Gastroesophageal sphincter (tissue), 4 donors: ENCODE data around the gene CHMP6. TPM values are rescaled to one million over a fixed set of nuclear protein-coding genes. Genes with fewer than 3 reads are reported as not detected.

Experiments
- ATAC-seq: fragments of 150-250 bp; one replicate; pipeline ENCODE4 v1.9.1; 2016; ENCODE audit warnings: mild to moderate bottlenecking, moderate library complexity
- H3K27ac ChIP-seq, 4 donors: fragments of 200-600 bp; sonication (generic) in 3 of 4; 1 replicate in 3 of 4; 2 replicates in 1 of 4; pipeline ENCODE4 v1.5.1; 2016 to 2019
- H3K27me3 ChIP-seq: fragments of 200-600 bp; sonication (generic); one replicate; pipeline ENCODE4 v1.5.1; 2019
- H3K36me3 ChIP-seq, 2 donors: fragments of 200-600 bp; sonication (generic); one replicate each; pipeline ENCODE4 v1.5.1; 2019; ENCODE audit warnings: control low read depth in 1 of 2
- H3K4me1 ChIP-seq, 3 donors: fragments of 200-600 bp; sonication (generic); 1 replicate in 2 of 3; 2 replicates in 1 of 3; pipeline ENCODE4 v1.5.1; 2016 to 2019; ENCODE audit warnings: control low read depth in 2 of 3
- H3K4me3 ChIP-seq, 2 donors: fragments of 200-600 bp; sonication (generic); one replicate each; pipeline ENCODE4 v1.5.1; 2019; ENCODE audit warnings: mild to moderate bottlenecking in 1 of 2, moderate library complexity in 1 of 2
- H3K9me3 ChIP-seq, 3 donors: fragments of 200-600 bp; sonication (generic); one replicate each; pipeline ENCODE4 v1.5.1; 2017 to 2019; ENCODE audit warnings: control low read depth in 2 of 3
- EP300 ChIP-seq: sonication (generic); formaldehyde crosslinking; IDR thresholded peaks from one replicate; pipeline ENCODE4 v1.6.1; 2017; ENCODE audit warnings: antibody characterized with exemption, mild to moderate bottlenecking
- POLR2A ChIP-seq, 2 donors: fragments of 450-650 bp; IDR thresholded peaks; one replicate each; pipeline ENCODE4 v1.6.1; 2017; ENCODE audit warnings: antibody characterized with exemption in 2 of 2, mild to moderate bottlenecking in 2 of 2, moderate library complexity in 1 of 2
- POLR2AphosphoS5 ChIP-seq: sonication (generic); formaldehyde crosslinking; IDR thresholded peaks from one replicate; pipeline ENCODE4 v1.6.1; 2017; ENCODE audit warnings: antibody characterized with exemption
- WGBS, 2 donors: methylation state at CpG; one replicate each; pipeline ENCODE4 v1.1.5; 2018; ENCODE audit warnings: low coverage in 1 of 2; 5-methylcytosine and 5-hydroxymethylcytosine counted together
- total RNA-seq, 4 donors: library from RNA; depleted of rRNA; stranded (reverse); fragments of >200 nt; gene quantifications; one replicate each; pipeline ENCODE4 v1.1.0, GENCODE V29; 2016
- TF ChIP-seq, protein P1 (sequence below), 4 experiments: fragments of 200-600 bp in 2 of 4; fragments of 450-650 bp in 2 of 4; sonication (generic) in 1 of 4; IDR thresholded peaks; one replicate each; pipeline ENCODE4 v1.5.1; 2017 to 2019; ENCODE audit warnings: antibody characterized with exemption in 4 of 4, mild to moderate bottlenecking in 2 of 4, moderate library complexity in 2 of 4

Gene CHMP6
- total RNA-seq, 4 donors from 2014 or later, result 17.6 to 26.0 (median 19.0) TPM

DNA sequence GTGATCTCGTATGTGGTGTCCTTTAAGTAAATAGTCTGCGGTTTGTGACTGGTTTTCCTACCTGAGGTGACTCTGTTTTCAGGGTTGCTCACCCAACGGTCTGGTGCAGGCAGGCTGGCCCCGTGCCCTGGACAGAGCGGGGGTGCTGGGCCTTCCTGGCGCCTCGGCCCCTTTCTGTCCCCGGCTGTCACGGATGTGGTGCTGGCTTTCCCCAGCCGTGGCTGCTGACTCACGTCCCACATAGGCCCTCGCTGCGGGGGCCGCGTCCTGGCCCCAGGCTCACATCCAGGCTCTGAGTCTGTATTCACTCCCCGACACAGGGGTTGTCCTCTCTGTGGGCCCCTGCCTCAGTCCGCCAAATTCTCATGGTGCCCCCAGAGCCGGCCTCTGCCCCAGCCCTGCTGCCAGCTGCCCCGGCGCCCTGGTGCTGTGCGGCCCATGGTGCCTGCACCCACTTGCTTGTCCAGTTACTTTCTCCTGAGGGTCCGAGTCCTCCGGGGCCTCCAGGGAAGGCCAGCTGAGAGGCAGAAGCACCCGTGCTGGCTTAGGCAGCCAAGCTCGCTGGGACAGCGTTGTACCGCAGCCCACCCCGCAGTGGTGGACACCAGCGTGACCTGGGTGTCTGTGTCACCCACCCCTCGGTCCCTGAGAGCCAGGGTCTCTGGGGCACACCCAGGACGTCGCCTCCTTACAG lies 5.9 kb downstream of the CHMP6 start:
- H3K4me3 ChIP-seq, result no peak overlapping the region
- H3K4me1 ChIP-seq, result peaks cover 0 to 31% (median 6%) of the 10 kb centered on the region in 3 donors
- no peak for ATAC-seq
- WGBS, 2 donors, result 97% methylated on average over 11 of the region's 32 CpGs; no CpG with 5 or more reads in 1 of the 2 donors
- TF ChIP-seq EP300, result no peak
- TF ChIP-seq, protein P1, sequence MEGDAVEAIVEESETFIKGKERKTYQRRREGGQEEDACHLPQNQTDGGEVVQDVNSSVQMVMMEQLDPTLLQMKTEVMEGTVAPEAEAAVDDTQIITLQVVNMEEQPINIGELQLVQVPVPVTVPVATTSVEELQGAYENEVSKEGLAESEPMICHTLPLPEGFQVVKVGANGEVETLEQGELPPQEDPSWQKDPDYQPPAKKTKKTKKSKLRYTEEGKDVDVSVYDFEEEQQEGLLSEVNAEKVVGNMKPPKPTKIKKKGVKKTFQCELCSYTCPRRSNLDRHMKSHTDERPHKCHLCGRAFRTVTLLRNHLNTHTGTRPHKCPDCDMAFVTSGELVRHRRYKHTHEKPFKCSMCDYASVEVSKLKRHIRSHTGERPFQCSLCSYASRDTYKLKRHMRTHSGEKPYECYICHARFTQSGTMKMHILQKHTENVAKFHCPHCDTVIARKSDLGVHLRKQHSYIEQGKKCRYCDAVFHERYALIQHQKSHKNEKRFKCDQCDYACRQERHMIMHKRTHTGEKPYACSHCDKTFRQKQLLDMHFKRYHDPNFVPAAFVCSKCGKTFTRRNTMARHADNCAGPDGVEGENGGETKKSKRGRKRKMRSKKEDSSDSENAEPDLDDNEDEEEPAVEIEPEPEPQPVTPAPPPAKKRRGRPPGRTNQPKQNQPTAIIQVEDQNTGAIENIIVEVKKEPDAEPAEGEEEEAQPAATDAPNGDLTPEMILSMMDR (IDR thresholded peaks at IDR 0.05), result no peak
- no peak overlapping the region for H3K27ac ChIP-seq
- no peaks in the 10 kb centered on the region for H3K27me3 ChIP-seq
- no peaks in the 10 kb centered on the region for H3K9me3 ChIP-seq
- peaks cover 0 to 64% of the 10 kb centered on the region in 2 donors for H3K36me3 ChIP-seq

DNA sequence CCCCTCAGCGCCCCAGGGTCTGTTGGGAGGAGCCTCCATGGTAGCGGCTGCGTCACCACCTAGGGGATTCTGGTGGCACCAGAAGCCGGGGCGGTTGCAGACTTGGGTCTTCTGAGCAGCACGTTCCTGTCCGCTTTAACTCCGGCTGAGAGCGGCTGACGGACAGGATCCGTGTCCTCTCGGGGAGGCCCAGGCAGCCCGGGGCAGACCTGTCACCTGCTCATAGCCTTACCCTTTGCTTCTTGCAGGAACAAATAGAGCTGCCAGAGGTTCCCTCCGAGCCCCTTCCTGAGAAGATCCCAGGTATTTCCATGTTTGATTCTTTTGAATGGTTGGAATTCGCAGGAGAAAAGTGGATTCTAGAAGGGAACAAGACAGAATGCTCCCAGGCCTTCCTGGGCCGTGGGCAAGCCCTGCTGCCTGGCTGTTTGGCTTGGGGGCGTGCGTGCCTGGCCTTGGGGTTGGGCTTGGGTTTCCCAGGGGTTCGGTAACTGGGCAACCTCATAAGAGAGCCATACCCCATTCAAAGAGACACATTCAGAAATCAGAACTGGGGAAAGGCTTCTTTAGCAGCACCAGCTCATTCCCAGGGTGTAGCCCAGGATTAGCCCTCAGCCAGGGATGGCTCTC lies 6.6 kb downstream of the CHMP6 start:
- Histone ChIP-seq H3K36me3 (peaks cover 0 to 64% of the 10 kb centered on the region in 2 donors), H3K4me1 (peaks cover 0 to 31% (median 6%) of the 10 kb centered on the region in 3 donors), H3K27ac (no peak overlapping the region), H3K9me3 (no peaks in the 10 kb centered on the region), H3K27me3 (peaks cover 4% of the 10 kb centered on the region), H3K4me3 (no peak overlapping the region)
- WGBS, 2 donors, result no CpG with 5 or more reads among the region's 19 CpGs
- ATAC-seq, result no peak
- TF ChIP-seq POLR2AphosphoS5 (no peak), POLR2A (IDR thresholded peaks at IDR 0.05) (no peak), EP300 (no peak)
- TF ChIP-seq, protein P1 (IDR thresholded peaks at IDR 0.05), result no peak

DNA sequence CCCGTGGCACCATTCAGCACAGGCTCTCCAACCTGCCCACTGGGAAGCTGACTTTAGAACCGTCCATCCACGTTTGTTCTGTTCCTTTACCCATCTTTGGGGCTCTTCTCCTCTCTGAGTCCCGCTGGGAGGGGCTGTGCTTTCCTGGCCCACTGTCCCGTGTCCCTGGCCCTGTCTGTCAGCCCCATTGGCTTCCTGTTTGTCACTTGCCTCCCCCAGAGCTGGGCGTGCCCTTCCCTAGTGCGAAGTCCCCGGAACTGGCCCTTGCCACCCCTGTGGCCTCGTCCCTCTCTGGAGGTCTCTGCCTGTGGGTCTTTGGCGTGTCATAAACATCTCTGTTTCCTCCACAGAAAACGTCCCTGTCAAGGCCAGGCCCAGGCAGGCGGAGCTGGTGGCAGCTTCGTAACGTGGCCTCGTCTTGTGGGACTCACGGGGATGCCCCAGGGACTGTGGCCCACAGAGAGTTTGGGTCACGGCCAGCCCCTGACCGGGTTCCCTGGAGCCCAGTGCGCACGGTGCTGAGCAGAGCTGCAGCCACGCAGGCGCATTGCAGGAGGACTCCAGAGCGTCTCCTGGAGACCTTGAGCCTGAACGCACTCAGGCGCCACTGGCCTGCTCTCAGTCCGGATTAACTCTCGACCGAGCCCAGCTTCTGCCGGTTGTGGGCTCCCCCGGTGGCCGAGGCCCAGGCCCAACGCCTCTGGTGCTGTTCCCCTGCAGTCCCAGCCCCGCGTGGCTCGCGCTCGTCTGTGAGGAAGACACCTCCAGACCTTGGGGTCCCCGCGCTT lies 7.3 kb downstream of the CHMP6 start:
- ATAC-seq, result no peak
- Histone ChIP-seq H3K27me3 (peaks cover 11% of the 10 kb centered on the region), H3K4me1 (peaks cover 0 to 31% (median 6%) of the 10 kb centered on the region in 3 donors), H3K36me3 (peaks cover 0 to 64% of the 10 kb centered on the region in 2 donors), H3K9me3 (no peaks in the 10 kb centered on the region), H3K27ac (no peak overlapping the region), H3K4me3 (no peak overlapping the region)
- WGBS, 2 donors, result 89 to 93% methylated on average over 3 to 9 of the region's 39 CpGs
- TF ChIP-seq, protein P1 (IDR thresholded peaks at IDR 0.05), result no peak
- TF ChIP-seq POLR2AphosphoS5 (no peak), EP300 (no peak), POLR2A (IDR thresholded peaks at IDR 0.05) (no peak)

DNA sequence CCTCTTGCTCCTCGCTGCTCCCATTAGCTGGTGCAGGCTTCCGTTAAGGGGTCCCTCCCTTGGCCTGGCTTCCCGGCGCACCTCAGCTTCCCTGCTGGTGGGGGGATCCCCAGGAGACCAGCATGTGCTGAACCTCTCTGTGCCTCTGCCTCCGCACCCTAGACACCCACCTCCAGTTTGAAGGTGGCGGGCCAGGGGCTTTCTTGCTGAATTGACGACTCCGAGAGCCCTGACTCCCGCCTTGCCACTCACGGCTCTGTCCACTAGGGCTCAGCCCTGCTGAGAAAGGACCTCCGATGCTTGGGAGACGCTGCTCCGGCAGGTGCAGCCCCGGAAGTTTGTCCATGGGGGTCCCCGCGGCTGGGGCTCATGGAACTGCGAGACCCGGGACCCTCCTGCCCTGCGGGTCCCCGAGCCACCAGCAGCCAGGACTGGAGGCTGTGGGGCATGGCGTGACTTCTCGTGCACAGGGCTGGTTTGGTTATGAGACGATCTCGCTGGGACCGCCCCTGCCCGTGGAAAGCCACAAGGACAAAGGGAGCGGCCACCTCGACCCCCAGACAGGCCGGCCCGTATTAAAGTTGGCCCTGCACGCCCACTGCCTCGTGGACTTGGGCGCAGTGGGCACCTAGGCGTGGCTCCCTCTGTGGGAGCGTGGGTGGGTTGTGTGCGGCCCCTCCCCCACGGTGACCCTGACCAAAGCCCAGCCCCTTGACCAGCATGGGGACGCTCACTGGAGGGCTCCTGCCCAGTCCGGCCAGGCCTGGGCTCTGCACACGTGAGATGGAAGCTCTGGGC lies 8.1 kb downstream of the CHMP6 start:
- Histone ChIP-seq H3K9me3 (no peaks in the 10 kb centered on the region), H3K27ac (no peak overlapping the region), H3K4me1 (peaks cover 0 to 33% (median 12%) of the 10 kb centered on the region in 3 donors), H3K4me3 (no peak overlapping the region), H3K36me3 (peaks cover 0 to 57% of the 10 kb centered on the region in 2 donors), H3K27me3 (peaks cover 19% of the 10 kb centered on the region)
- TF ChIP-seq POLR2A (IDR thresholded peaks at IDR 0.05) (no peak), EP300 (no peak), POLR2AphosphoS5 (no peak)
- TF ChIP-seq, protein P1 (IDR thresholded peaks at IDR 0.05), result no peak
- no CpG with 5 or more reads among the region's 40 CpGs for WGBS, 2 donors
- no peak for ATAC-seq
